Fibroblast of the aortic adventitia (primary cell): ENCODE data around the gene CD200R1L. TPM values are rescaled to one million over a fixed set of nuclear protein-coding genes. Genes with fewer than 3 reads are reported as not detected.

ENCODE experiments used
- DNase-seq: peaks from one replicate; pipeline ENCODE4 v3.0.0-alpha.2; 2010; ENCODE audit warnings: low read depth
- H3K4me3 ChIP-seq: 2 replicates; pipeline ENCODE4 v1.5.1; 2011; ENCODE audit warnings: low read depth, mild to moderate bottlenecking, control low read depth, low read length, moderate library complexity
- total RNA-seq: library from RNA; depleted of rRNA; stranded (reverse); fragments of >200 nt; gene quantifications from 2 replicates; pipeline ENCODE4 v1.2.3, GENCODE V29; 2012; ENCODE audit warnings: low replicate concordance
- TF ChIP-seq, protein P1 (sequence below): IDR thresholded peaks from 2 replicates; pipeline ENCODE4 v1.5.1; 2011; ENCODE audit warnings: mild to moderate bottlenecking, low read length, control low read depth, inconsistent platforms; ENCODE audit not compliant: insufficient read depth

The CD200R1L gene
- total RNA-seq, 1 donor = not detected

DNA sequence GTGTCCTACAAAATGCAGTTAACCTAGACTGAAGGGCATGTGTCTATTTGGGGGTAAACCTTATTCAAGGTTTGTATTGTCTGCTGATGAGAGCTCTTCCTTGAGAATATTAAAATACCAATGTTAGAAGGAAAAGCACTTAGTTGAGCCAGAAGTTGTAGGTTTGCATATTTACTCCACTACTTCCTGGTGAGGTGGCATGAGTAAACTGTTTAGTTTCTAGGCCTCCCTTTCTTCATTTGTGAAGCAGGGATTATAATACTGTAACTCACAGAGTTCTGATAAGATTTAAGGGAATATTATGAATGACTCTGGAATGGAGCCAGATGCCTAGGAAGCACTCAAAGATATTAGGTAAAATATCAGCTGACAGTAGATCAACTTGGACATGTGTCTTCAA is 46.7 kb downstream of the CD200R1L start:
- no peak overlapping the region for H3K4me3 ChIP-seq
- TF ChIP-seq, protein P1, sequence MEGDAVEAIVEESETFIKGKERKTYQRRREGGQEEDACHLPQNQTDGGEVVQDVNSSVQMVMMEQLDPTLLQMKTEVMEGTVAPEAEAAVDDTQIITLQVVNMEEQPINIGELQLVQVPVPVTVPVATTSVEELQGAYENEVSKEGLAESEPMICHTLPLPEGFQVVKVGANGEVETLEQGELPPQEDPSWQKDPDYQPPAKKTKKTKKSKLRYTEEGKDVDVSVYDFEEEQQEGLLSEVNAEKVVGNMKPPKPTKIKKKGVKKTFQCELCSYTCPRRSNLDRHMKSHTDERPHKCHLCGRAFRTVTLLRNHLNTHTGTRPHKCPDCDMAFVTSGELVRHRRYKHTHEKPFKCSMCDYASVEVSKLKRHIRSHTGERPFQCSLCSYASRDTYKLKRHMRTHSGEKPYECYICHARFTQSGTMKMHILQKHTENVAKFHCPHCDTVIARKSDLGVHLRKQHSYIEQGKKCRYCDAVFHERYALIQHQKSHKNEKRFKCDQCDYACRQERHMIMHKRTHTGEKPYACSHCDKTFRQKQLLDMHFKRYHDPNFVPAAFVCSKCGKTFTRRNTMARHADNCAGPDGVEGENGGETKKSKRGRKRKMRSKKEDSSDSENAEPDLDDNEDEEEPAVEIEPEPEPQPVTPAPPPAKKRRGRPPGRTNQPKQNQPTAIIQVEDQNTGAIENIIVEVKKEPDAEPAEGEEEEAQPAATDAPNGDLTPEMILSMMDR = no peak
- DNase-seq = peak; percentile 16

DNA sequence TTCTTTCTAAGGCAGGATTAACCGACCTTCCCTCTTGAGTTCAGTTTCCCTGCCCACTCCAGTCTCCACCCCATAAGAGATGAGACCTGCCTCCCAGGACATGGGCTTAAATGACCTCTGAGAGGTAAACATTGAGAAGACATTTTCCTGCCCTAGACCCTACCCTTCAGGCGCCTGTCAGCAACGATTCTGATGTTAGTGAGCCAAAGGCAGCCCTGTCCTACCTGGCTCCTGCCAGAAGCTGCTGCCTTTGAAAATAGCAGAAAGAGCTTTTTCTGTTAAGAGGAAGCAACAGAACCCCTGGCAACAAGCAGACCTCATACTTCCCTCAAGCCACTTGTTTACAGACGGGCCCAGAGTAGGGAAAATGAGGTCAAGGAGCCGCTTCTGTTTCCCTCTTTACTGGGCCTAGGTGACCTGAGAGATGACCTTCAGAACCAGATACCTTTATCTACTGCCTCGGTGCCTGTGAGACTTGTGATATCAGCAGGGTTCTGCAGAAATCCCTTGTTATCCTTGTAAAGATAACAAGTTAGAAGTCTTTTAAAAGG is 52.0 kb downstream of the CD200R1L start:
- DNase-seq = no peak
- TF ChIP-seq, protein P1 = no peak
- H3K4me3 ChIP-seq = no peak overlapping the region

DNA sequence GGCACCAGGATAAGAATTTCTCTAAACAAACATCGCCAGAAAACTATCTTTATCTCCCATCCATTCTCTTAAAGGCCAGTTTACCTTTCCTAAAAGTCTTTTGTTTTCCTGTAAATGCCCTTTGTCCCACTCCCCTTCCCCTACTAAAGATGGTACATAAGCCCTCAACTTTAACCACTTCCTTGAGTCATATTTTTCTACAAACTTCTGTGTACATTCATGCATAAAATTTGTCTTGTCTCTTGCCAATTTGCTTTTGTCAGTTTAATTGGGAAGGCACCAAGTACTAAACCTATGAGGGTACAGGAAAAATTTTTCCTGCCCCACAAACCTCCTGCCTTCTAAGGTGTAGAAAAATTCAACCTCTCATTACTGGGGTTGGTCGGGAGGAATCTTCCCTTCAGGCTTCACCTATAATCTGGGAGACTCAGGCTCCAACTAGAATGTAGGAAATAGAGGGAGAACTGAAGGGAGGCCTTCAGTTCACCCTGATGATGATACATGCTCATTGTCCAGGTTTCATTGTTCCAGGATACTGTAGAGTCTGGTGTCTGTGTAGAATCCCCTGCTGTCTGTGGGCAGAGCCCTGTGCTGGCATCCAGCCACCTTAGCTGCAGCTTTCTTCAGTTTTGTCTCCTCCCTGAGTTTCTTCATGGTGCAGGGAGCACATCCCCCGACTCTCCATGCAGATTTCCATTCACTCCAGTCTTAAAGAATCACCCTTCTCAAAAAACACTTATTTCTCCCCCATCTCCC is 53.2 kb downstream of the CD200R1L start:
- TF ChIP-seq, protein P1 = no peak
- no peak overlapping the region for H3K4me3 ChIP-seq
- DNase-seq = no peak

DNA sequence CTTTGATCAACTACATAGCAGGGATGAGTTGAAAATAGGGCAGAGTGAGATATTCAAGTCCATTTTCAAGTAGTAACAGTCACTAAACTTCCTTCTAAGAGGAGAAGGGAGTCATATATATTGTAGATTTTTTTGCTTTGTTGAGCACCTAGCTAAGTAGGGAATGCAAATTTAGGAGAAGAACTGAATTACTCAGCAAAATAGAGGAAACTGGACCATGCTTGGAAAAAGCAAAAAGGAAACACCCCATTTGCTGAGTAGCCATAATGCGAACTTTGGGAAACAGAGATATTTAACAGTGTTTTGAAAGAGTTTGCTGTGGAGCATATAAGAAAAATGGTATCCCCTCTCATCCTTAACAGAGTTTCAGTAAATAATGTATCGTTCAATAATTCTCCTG is 54.9 kb downstream of the CD200R1L start:
- DNase-seq = no peak
- H3K4me3 ChIP-seq = no peak overlapping the region
- TF ChIP-seq, protein P1 = no peak

DNA sequence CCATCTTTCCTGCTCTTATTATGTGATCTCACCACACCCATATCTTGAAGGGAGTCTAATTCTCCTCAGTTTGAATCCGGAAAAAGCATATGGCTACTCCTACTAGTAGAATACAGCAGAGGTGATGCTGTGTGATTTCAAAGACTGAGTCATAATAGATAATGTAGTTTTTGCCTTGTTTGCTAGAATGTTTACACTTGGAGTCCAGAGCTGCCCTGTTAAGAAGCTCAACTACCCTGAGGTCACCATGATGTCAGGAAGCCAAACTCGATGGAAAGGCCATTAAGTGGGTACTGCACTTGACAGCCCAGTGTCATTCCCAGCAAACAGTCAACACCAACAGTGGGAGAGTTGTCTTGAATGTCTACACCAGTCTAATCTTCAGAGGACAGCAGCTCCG is 56.9 kb downstream of the CD200R1L start:
- TF ChIP-seq, protein P1 = no peak
- no peak for DNase-seq
- no peak overlapping the region for H3K4me3 ChIP-seq

DNA sequence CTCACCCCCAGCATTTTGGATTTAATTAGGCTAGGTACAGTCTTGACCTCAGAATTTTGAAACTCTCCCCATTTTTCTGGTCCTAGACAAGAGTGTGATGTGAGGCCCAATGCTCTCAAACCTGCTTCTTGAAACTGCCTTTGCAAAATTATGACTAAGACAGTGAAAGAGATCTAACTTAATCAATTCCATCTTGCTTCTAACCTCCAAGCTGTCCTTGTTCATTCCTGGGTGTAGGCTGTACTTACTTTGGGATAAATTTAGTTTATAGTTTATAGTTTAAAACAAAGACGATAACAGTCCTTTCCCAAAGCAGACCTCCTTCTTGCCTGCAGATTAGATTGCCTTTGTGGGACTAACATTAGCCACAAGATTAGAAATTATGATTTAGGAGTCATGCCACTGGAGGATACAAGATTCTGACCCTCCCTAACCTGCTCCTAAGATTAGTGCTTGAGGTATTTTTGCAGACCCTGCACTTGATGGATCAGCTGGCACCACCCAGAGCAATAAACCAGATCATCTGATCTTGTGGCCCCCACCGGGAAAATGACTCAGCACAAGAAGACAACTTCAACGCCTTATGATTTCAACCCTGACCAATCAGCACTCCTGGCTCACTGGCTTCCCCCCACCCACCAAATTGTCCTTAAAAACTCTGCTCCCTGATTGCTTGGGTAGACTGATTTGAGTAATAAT is 59.6 kb downstream of the CD200R1L start:
- DNase-seq = peak; percentile 64
- TF ChIP-seq, protein P1 = no peak
- no peak overlapping the region for H3K4me3 ChIP-seq
